ENCODE data around the gene NPW. TPM values are rescaled to one million over a fixed set of nuclear protein-coding genes. Genes with fewer than 3 reads are reported as not detected.

Gene NPW
- total and polyA plus RNA-seq, 2 donors (not counting 3 experiments of a cell fraction or from before 2014, with no cell fraction given), result 0.84 to 3.3 TPM

- CTCF ChIA-PET, result interaction anchor here (1.0 kb wide), 1 partner anchor 83 kb away, joined by 3 read pairs; no protein-coding TSS in a partner anchor
- Histone ChIP-seq H3K36me3 (ENCODE audit: control insufficient read depth in 2 of 2, extremely low read depth in 1 of 2, insufficient read depth in 2 of 2, low read length in 2 of 2) (peaks cover 2 to 51% of the 10 kb centered on the region in 2 experiments), H3K4me1 (ENCODE audit: control insufficient read depth, extremely low read depth, insufficient read depth, low read length) (no peaks in the 10 kb centered on the region), H3K27me3 (ENCODE audit: control insufficient read depth in 2 of 2, insufficient read depth in 2 of 2, low read length in 2 of 2) (no peaks in the 10 kb centered on the region), H3K27ac (ENCODE audit: insufficient read depth, low read depth, low read length) (no peak overlapping the region), H3K9me3 (replicated peaks; ENCODE audit: control insufficient read depth, insufficient read depth, low read length) (no peaks in the 10 kb centered on the region), H3K4me2 (ENCODE audit: insufficient read depth, low read length) (no peak overlapping the region), H4K20me1 (replicated peaks; ENCODE audit: control insufficient read depth, extremely low read depth, insufficient read depth, low read length) (no peaks in the 10 kb centered on the region), H2AFZ (ENCODE audit: low read depth, low read length) (no peak overlapping the region), H3K9me1 (replicated peaks; ENCODE audit: control insufficient read depth, extremely low read depth, insufficient read depth, low read length) (no peaks in the 10 kb centered on the region), H3K9ac (replicated peaks; ENCODE audit: extremely low read depth, insufficient read depth, low read length) (no peak overlapping the region), H3K4me3 (replicated peaks in 1 of 3; ENCODE audit: insufficient read depth in 1 of 3, low read depth in 1 of 3, low read length in 3 of 3) (no peak overlapping the region), H3K79me2 (ENCODE audit: control insufficient read depth, insufficient read depth, low read length) (no peaks in the 10 kb centered on the region)
- no TSS peak for BruUV-seq (replicated peaks)
- intact Hi-C loops (cut with micrococcal nuclease) (no loop called here), dilution Hi-C loops (cut with MboI; ENCODE audit: extremely low pct_ligation_motif_present, low sequenced_read_pairs) (no loop called here)
- POLR2A ChIA-PET, result no interaction called here
- FAIRE-seq (no peak), DNase-seq (ENCODE audit: low read depth, low spot score) (no peak)
- TF ChIP-seq CTCF (IDR thresholded peaks at IDR 0.05; ENCODE audit: extremely low read depth in 1 of 2, insufficient read depth in 1 of 2, low read depth in 1 of 2, low read length in 2 of 2) (no peak), POLR2A (IDR thresholded peaks at IDR 0.05; ENCODE audit: low read depth, low read length) (no peak), POLR2AphosphoS5 (IDR thresholded peaks at IDR 0.05; ENCODE audit: insufficient read depth, low read depth, low read length) (no peak), JUN (IDR thresholded peaks at IDR 0.05; ENCODE audit: borderline replicate concordance, insufficient read depth, insufficient read length, low read depth) (no peak), GATA2 (IDR thresholded peaks at IDR 0.05; ENCODE audit: insufficient read depth, insufficient read length, low read depth, low read length) (no peak), FOS (IDR thresholded peaks at IDR 0.05; ENCODE audit: borderline replicate concordance, insufficient read depth, low read length) (no peak), EZH2 (IDR thresholded peaks at IDR 0.05; ENCODE audit: borderline replicate concordance, low read depth, low read length, severe bottlenecking) (no peak), MYC (IDR thresholded peaks at IDR 0.05; ENCODE audit: low read depth, low read length) (no peak)
Measured at GRCh38 chr16:2058420-2058819, 38.8 kb downstream of the NPW start.
